HG02870 (cell line): ENCODE measurements around the gene USP2.

Experiments used
- ATAC-seq: cut with Tn5 transposase; IDR thresholded peaks from one replicate; pipeline ENCODE4 v1.9.1; 2021; ENCODE audit warnings: mild to moderate bottlenecking, moderate library complexity; ENCODE audit not compliant: unreplicated experiment

USP2 gene

GRCh38 chr11:119332111-119332765, 49.3 kb downstream of the USP2 start:
- ATAC-seq, result no peak

DNA sequence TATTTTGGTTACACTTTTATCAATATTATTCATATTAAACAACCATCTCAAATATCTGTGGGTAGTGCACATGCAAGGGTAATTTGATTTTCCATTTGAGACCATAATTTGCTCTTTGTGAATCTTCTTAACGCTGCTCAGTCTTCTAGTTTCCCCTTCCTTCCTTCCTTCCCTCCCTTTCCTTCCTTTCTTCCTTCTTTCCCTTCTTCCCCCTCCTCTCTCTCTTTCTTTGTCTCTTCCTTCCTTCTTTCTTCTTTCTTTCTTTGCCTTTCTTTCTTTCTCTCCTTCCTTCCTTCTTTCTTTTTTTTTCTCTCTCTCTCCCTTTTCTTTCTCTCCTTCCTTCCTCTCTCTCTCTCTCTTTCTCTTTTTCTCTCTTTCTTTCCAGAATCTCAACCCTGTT, 51.3 kb downstream of the USP2 start:
- no peak for ATAC-seq

DNA sequence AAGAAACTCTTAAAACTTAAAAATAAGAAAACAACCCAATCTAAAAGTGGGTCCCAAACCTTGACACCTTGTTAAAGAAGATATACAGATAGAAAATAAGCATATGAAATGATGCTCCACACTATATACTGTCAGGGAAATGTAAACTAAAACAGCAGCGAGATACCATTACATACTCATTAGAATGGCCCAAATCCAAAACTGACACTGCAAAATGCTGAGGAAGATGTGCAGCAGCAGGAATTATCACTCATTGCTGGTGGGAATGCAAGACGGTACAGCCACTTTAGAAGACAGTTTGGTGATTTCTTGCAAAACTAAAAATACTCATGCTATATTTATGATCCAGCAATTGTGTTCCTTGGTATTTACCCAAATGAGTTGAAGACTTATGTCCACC, 52.2 kb downstream of the USP2 start:
- ATAC-seq, result no peak

DNA sequence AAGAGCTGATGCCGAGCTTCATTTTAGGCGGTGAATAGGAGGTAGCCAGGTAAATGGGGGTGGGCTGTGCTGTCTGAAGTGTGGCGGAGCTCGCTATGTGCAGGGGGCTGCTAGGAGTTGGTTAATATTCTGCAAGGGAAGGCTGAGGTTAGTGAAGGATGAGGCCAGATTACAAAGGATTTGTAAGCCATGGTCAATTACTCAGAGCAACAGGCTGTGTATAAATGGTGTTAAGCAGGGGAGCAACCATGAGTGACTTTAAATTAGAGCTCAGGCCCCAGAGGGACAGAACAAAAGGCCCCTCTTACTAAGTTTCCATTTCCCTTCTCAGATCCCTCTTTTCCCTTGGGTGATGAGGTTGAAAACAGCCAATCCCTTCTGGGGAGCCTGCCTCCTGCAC, 57.3 kb downstream of the USP2 start:
- no peak for ATAC-seq

DNA sequence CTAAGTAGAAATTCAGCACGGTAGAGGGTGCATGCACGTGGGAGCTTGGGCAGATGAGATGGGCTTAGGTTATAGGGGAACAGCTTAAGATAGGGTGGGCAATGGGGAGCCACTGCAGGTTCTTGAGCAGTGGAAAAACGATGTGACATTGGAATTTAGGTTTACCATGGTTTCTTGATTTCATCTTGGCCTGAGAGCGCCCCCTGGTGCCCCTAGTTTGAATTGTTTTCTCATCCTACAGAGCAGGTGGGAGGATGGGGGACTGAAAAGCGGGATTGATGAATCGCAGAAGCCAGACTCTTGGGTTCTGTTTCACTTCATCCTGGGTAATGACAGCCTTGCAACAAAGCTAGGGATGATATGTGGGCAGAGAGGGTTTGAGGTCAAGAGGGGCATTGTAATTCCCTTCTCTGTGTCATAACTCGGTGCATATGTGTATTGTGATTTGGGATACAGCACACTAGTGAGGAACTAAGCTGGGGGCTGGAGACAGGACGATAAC, 57.9 kb downstream of the USP2 start:
- ATAC-seq, result no peak

- ATAC-seq, result no peak
Measured at GRCh38 chr11:119322921-119323531, 58.5 kb downstream of the USP2 start.

DNA sequence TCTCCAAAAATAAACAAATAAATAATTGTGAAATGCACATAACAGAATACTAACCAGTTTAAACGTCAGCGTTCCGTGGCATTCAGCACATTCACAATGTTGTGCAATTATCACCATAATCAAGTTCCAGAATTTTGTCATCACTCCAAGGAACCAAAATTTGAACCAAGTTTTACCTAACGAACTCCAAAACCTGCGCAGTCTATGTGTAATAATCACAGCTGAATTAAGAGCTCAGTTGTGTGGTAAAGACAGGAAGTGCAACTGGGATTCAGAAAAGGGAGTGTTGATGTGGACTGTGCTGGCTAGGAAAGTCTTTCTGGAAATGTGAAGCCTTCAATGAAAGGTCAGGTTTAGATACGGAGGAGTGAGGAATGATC, 59.1 kb downstream of the USP2 start:
- no peak for ATAC-seq

DNA sequence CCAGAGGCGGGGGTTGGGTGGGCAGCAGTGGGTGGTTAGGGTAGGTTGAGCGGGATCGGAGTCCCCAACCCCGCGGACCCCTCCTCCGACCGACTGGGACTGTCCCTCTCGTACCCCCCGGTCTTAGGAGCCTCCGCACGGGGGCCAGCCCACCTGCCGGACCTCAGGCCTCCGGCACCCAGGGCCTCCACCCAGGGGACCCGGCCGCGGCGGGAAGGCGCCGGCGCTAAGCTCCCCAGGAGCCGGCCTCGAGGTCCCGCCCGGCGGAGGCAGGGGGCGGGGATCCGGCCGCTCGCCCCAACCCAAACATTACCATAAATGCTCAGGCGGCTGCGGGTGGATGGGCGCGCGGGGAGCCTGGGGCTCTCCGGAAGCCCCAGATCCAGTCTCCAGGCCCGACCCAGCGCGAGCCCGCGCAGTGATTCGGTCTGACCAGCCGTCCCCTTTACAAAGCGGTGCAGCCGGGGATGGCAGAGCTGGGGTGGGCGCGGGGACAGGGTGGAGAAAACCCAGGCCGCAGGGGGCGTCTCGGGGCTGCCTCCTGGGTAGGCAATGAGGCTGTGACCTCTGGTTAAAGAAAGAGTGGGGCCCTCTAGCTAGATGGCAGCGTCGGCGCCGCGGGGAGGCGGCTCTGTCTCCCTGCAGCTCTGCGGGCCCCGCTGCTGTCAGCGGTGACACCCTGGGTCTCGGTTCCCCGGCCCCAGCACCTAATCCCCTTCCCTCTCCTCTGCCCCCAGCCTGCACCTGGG, 60.5 kb downstream of the USP2 start:
- peak; percentile 50 for ATAC-seq

GRCh38 chr11:119320240-119320775, 61.2 kb downstream of the USP2 start:
- no peak for ATAC-seq

DNA sequence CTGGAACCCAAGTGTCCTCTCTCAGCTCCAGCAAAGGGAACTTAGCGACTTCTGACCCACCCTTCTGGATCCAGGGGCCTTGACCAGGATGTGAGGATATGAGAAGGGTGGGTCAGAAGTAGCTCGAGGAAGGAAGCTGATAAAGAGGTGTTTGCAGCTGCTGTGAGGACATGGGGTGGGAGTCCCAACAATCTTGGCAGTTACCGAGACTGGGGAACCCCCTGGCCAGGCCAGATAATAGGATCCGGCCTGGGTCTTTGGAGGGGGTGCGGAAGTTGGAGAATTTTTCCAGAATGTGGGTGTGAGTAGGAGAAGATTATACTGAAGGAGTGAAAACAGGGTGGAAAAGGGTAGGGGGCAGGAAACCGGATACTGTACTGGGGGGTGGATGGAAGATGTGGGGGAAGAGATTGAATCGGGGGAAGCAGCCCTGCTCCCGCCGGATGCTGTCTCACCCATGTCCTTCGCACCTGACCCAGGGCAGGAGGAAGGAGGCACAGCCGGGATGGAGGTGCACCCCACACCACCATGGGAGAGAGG, 61.7 kb downstream of the USP2 start:
- ATAC-seq, result no peak

DNA sequence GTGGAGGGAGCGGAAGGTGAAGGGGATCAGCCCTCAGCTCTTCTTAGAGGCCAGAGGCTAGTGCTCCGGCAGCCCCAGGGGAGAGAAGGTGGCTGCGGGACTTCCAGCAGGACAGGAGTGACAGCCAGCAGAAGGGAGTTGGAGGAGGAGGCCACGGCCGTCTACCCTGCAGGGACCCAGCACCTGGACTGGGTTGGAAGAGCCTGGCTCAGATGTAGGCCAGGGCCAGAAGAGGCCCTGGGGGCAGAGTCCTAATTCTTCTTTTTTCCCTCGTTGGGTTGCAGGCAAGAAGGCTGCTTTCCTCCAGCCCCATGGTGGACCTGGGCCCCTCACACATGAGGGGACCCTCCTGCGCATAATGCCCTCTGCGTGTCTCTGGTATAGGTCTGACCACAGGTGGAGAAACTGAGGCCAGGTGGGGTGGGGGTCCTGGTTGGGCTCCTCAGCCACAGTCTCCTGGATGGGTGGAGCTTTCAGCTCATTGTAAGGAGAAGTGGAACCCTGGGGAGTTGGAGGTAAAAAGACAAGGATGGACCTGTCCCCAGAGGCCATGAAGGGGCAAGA, 62.3 kb downstream of the USP2 start:
- no peak for ATAC-seq

DNA sequence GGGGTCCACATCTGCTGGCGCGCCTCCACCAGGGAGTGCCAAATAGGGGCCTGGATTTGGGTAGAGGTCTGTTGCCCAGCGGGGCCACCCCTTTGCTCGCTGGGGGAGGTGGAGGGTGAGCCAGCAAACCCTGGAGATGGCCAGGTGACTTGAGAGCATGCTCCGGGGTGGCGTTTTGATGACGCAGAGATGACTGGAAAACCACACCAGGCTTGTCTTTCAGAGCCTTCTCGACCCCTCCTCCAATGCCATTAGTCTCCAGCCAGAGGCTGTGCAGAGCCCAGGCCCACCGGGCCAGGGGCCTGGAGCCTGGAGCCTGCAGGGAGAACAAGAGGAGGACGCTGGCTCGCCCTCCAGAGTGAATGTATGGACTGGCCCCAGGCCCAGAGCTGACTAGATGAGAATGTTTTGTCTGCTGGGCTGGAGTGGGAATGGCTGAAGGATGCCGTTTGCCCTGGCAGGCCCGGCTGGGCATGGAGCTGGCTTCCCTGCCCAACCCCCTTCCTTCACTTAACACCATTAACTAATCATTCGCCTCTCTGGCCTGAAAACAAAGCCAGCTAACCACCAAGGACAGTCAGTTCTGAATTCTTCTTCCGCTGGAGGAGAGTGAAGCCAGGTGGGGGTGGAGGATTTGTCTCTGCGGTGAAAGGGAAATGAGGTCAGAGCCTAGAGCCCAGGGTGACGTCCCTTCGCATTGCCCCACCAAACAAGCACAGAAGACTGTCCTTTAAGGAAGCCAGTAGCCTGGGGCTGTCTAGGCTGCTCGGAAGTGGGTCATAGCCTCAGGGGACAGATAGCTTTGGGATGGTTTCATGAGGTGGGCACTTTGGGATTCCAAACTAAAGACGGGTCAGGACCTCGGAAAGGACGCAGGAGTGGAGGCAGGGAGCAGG, 63.0 kb downstream of the USP2 start:
- ATAC-seq, result no peak

- ATAC-seq, result no peak
Measured at GRCh38 chr11:119317592-119318239, 63.8 kb downstream of the USP2 start.

GRCh38 chr11:119316729-119317591, 64.5 kb downstream of the USP2 start, which contains the start of gene MCAM:
Gene MCAM (minus strand): TSS chr11:119317130. CDS start chr11:119317101, 29 bp downstream.
- ATAC-seq, result no peak

- ATAC-seq, result no peak
Measured at GRCh38 chr11:119316016-119316728, 65.3 kb downstream of the USP2 start.

- ATAC-seq, result no peak
Measured at GRCh38 chr11:119315131-119316015, 66.1 kb downstream of the USP2 start.

GRCh38 chr11:119314726-119315125, 66.8 kb downstream of the USP2 start:
- no peak for ATAC-seq
